Breast epithelium (tissue), 4 donors: Measurements from ENCODE around the gene TMEM25. TPM values are rescaled to one million over a fixed set of nuclear protein-coding genes. Genes with fewer than 3 reads are reported as not detected.

Source experiments
- DNase-seq, 2 donors: peaks; one replicate each; pipeline ENCODE4 v3.0.0-alpha.2; 2019; ENCODE audit warnings: low spot score in 2 of 2
- H3K27ac ChIP-seq, 2 donors: fragments of 200-600 bp; sonication (generic) in 1 of 2; one replicate each; pipeline ENCODE4 v1.5.1; 2016 to 2019; ENCODE audit warnings: mild to moderate bottlenecking in 1 of 2
- H3K27me3 ChIP-seq, 2 donors: fragments of 200-600 bp; sonication (generic) in 1 of 2; one replicate each; pipeline versions ENCODE4 v1.5.1 to v1.6.0; 2017 to 2019; ENCODE audit warnings: control low read depth in 1 of 2, mild to moderate bottlenecking in 1 of 2
- H3K36me3 ChIP-seq: fragments of 200-600 bp; one replicate; pipeline ENCODE4 v1.5.1; 2019
- H3K4me1 ChIP-seq, 2 donors: fragments of 200-600 bp; sonication (generic); one replicate each; pipeline ENCODE4 v1.5.1; 2016 to 2019; ENCODE audit warnings: control low read depth in 1 of 2
- H3K4me3 ChIP-seq, 3 donors: fragments of 200-600 bp; sonication (generic); 1 replicate in 2 of 3; 2 replicates in 1 of 3; pipeline ENCODE4 v1.5.1; 2016 to 2019; ENCODE audit warnings: mild to moderate bottlenecking in 3 of 3, moderate library complexity in 2 of 3
- H3K9me3 ChIP-seq, 2 donors: fragments of 200-600 bp; sonication (generic) in 1 of 2; one replicate each; pipeline ENCODE4 v1.5.1; 2016 to 2019; ENCODE audit warnings: control low read depth in 1 of 2
- CTCF ChIP-seq, 3 donors: fragments of 450-650 bp; IDR thresholded peaks; one replicate each; pipeline ENCODE4 v1.5.1; 2016 to 2017; ENCODE audit warnings: antibody characterized with exemption in 3 of 3, mild to moderate bottlenecking in 3 of 3, moderate library complexity in 3 of 3
- POLR2A ChIP-seq: fragments of 450-650 bp; IDR thresholded peaks from one replicate; pipeline ENCODE4 v1.6.1; 2016; ENCODE audit warnings: antibody characterized with exemption, mild to moderate bottlenecking, moderate library complexity
- POLR2AphosphoS5 ChIP-seq, 3 donors: sonication (generic); formaldehyde crosslinking; IDR thresholded peaks; one replicate each; pipeline ENCODE4 v1.6.1; 2017; ENCODE audit warnings: antibody characterized with exemption in 3 of 3
- intact Hi-C: fragments of 100-400 bp; cut with DNase I; formaldehyde crosslinking; loops from one replicate; pipeline ENCODE4 v1.15.1; 2023; ENCODE audit warnings: low total_unique reads
- total RNA-seq, 3 donors: library from RNA; depleted of rRNA; stranded (reverse); fragments of >200 nt; gene quantifications; one replicate each; pipeline ENCODE4 v1.1.0, GENCODE V29; 2016

Gene TMEM25
- total RNA-seq, 3 donors from 2014 or later, result 14.1 to 53.6 (median 38.0) TPM

GRCh38 chr11:118531597-118532084 is 649 bp downstream of the TMEM25 start:
- TF ChIP-seq CTCF (IDR thresholded peaks at IDR 0.05), result no peak
- no peak for TF ChIP-seq POLR2AphosphoS5 (IDR thresholded peaks at IDR 0.05)
- no peak for TF ChIP-seq POLR2A
- DNase-seq, result no peak
- H3K27ac ChIP-seq, result peak overlapping the region; percentile 54 to 91

GRCh38 chr11:118532091-118532490 is 1.1 kb downstream of the TMEM25 start:
- Histone ChIP-seq H3K9me3 (no peaks in the 10 kb centered on the region), H3K4me3 (peak overlapping the region in 2 of 3 donors; percentile 70 to 96), H3K4me1 (peaks cover 4 to 6% of the 10 kb centered on the region in 2 donors), H3K27ac (peak overlapping the region; percentile 54 to 91), H3K36me3 (no peaks in the 10 kb centered on the region), H3K27me3 (no peaks in the 10 kb centered on the region)
- DNase-seq, result no peak
- TF ChIP-seq CTCF (IDR thresholded peaks at IDR 0.05) (no peak), POLR2A (no peak), POLR2AphosphoS5 (IDR thresholded peaks at IDR 0.05) (no peak)
- intact Hi-C loops, result no loop called here

More at GRCh38 chr11:118531597-118532084, 649 bp downstream of the TMEM25 start:
- peaks cover 4 to 6% of the 10 kb centered on the region in 2 donors for H3K4me1 ChIP-seq
- no peaks in the 10 kb centered on the region for H3K9me3 ChIP-seq
- H3K4me3 ChIP-seq, result peak overlapping the region; percentile 63 to 96 (median 70)
- no peaks in the 10 kb centered on the region for H3K27me3 ChIP-seq
- intact Hi-C loops, result no loop called here
- H3K36me3 ChIP-seq, result no peaks in the 10 kb centered on the region

- peak; percentile 58 to 77 for DNase-seq
- TF ChIP-seq POLR2A (no peak), CTCF (IDR thresholded peaks at IDR 0.05) (no peak), POLR2AphosphoS5 (IDR thresholded peaks at IDR 0.05) (no peak)
- Histone ChIP-seq H3K27ac (peak overlapping the region; percentile 54 to 91), H3K36me3 (no peaks in the 10 kb centered on the region), H3K27me3 (no peaks in the 10 kb centered on the region), H3K4me3 (no peak overlapping the region), H3K4me1 (peaks cover 4 to 6% of the 10 kb centered on the region in 2 donors), H3K9me3 (no peaks in the 10 kb centered on the region)
- intact Hi-C loops, result no loop called here
Observed at GRCh38 chr11:118532852-118533768, 2.1 kb downstream of the TMEM25 start.

GRCh38 chr11:118533769-118534729 is 3.1 kb downstream of the TMEM25 start:
- Histone ChIP-seq H3K27ac (no peak overlapping the region), H3K4me1 (peaks cover 4 to 6% of the 10 kb centered on the region in 2 donors), H3K4me3 (no peak overlapping the region), H3K9me3 (no peaks in the 10 kb centered on the region), H3K36me3 (no peaks in the 10 kb centered on the region), H3K27me3 (no peaks in the 10 kb centered on the region)
- TF ChIP-seq CTCF (IDR thresholded peaks at IDR 0.05) (no peak), POLR2A (no peak), POLR2AphosphoS5 (IDR thresholded peaks at IDR 0.05) (no peak)
- no peak for DNase-seq
- intact Hi-C loops, result no loop called here
